Hypothalamus (tissue), 51 donors: ENCODE results near the gene ANK3.

Experiments used
- DNase-seq, 51 donors: peaks; one replicate each; lab custom pipeline; 2025; lab: John Stamatoyannopoulos, UW

The ANK3 gene

DNA sequence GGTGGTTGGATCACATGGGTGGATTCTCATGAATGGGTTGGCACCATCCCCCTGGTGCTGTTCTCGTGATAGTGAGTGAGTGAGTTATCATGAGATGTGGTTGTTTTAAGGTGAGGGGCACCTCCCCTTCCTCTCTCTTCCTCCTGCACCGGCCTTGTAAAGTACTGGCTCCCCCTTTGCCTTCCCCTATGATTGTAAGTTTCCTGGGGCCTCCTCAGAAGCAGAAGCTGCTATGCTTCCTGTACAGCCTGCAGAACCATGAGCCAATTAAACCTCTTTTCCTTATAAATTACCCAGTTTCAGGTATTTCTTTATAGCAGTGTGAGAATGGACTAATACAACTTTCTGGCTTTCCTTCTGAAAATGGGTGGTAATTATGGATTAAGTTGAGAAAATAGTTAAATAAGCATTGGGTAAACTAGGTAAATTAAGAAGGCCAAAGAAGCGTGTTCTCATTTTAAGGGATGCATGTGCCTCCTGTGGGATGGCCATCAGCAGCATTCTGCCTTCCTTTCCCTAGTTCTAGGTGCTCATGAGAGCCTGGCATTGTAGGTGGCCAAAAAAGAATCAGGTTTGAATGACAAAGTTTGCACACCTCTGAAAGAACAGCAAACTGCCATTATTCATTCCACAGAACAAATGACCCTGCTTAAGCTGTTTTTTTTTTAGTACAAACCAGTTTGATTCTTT is 242.0 kb downstream of the ANK3 start:
- DNase-seq = no peak

DNA sequence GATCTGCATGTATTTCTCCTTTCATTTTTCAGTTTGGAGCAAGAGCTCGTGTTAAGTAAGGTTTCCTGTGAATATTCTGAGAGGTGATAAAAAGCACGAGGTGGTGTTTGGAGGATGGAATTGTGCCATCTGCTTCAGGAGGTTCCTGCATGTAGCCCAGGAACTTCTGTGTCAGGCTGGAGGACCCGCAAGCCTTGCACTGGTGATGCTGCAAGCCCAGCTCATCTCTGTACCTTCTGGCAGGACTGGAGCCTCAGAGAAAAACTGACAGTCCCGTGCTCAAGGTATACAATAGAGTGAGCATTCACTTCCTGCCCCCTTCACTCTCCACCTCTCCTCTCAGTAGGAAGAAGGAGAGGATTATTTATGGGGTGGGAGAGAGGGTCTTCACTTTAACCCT is 242.7 kb downstream of the ANK3 start:
- DNase-seq = no peak

DNA sequence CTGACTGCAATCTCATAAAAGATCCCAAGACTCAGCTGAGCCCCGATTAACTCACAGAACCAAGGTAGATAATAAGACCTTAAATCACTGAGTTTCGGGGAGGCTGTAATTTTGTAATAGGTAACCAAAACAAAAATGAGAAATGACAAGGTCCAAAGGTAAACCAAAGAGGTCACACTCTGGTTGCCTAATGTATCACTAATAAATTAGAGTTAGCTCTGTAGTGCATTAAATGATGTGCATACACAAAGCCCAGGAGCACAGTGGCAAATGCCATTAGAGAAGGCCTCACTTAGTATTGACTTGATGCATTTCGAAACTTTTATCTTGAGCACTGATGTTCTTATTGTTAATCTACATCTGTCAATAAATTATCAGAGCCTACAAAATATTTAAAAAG is 245.6 kb downstream of the ANK3 start:
- no peak for DNase-seq

DNA sequence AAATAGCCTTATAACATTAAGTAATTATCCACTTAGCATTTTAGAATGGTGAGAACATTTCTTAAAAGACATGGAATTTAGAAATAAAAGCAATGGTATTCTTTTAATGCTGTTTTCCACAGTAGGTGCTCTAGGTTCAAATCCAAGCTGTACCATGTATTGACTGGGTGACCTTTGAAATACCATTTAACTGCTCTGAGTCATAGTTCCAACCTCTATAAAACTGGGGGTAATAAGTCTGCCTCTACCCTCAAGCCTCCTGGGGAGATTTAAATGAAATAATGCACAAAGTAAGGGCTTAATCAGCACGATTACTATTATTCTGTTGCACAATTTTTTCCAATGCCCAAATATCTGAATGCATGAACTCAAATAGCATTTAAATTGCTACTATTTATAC is 246.9 kb downstream of the ANK3 start:
- no peak for DNase-seq

DNA sequence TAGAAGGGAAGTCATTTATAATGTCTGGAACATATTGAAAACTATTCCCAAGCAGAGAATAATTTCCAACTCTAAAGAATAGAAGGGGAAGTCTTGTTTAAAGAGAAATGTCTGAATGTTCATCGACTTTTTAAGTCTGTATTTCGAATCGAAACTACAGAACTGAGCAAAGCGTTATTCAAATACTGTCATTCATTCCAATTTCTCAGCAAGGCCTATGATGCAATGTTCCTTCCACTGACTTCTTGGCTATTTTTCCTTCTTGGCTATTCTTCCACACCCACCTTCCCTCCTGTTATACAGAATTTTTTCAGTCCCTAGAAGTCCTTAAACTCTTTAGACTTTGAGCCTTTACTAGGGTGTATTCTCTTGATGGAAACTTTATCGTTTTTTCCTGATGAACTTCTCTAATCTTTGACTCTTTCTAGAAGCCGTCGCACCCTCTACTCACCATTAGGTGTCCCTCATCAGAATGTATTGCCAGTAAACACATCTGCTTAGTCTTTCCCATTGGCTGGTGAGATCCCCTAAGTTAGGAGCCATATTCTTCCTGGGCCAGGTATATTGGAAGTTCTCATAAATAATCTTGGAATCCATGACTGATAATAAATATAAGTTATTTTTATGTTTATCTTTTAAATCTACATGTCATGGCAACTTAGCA is 247.6 kb downstream of the ANK3 start:
- DNase-seq = no peak

DNA sequence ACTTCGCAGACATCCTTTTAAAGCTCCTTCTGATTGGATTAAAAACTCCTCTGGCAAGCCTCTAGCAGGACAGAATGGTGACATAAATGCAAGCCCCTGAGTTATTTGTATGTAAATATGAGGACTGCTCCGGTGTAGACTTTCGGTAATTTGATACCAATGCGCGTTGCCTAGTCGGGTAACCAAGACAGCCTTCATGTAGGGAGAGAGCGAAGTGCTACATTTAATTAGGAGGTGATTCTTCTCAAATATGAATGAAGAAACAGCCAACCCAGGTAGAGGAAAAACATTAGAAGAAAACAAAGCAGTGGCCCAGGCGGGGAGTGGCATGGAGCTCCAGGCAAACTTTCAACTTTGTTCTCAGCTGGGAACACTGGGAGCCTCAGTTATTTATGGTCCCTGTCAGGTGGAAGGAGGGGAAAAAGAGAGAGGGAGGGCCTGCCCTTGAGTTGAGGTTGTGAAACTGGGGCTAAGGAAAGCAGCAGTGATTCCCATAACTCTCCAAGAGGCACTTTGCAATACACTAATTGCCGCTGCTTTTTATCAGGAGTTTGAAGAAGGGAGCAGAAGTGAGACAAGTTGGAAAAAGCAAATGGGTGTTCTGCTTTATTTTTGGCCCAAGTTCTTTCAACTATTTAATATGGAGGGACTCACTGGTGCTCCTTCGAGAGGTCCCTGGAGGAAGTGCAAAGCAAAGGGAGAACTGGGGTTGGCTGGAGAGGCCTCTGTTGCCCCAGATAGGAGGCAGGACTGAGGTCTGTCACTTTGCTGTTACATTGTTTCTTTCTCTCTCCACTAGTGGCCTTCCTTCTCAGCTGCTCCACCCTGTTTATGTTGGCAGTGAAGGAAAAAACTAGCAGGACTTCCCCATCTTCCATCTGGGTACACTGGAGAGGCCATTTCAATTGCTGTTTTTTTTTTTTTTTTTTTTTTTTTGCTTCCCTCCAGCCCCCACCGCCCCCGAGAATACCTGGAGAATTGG is 248.7 kb downstream of the ANK3 start:
- DNase-seq = no peak

DNA sequence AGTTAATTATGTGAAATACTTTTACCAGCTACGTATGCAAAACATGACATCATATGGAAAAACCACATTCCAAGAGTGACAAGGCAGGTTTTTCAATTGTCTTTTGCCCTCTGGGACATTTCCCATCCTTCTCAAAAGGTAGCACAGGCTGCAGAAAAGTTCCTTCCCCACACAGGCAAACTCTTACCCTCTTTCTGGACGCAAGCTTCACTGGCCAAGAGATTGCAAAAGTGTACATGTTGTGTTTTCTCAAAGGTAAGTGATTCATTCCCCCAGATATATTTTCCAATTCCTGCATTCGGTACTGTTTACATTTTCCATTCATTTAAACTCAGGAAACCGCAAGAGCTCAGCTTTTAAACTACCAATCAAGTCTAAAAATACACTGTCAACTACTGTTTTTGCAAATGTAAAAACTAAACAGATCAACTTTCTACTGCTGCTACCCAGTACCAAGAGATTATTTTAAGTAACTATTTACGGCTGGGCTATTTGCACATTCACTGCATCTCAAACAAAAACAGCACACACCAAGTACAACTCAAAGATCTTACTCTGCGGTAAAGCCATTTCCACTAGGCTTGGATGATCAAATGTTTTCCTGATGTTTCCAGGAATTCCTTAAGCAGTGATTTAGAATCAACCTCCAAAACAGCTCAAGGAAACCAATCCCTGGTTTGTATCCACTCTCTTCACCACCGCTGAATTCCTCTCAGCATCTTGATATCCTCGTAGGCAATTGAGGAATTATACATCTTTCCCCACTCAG is 249.7 kb downstream of the ANK3 start:
- DNase-seq = no peak

DNA sequence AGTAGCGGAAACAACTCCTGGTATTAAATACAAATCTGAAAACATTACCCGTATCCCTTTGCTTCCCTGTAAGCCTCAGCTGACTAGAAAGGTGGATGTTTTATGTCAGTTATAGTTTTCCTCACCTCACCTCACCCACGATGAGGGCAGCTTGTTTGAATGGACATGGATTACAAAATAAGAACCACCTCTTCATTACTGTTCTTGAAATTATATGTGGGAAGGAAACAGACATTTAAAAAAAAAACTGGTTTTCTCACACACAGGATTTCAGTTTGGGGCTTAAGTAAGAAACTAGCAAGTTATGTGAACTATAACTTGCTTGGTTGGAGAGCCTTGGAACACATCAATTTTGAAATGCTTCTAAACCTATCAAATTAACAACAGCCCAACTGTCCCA is 250.4 kb downstream of the ANK3 start:
- no peak for DNase-seq

DNA sequence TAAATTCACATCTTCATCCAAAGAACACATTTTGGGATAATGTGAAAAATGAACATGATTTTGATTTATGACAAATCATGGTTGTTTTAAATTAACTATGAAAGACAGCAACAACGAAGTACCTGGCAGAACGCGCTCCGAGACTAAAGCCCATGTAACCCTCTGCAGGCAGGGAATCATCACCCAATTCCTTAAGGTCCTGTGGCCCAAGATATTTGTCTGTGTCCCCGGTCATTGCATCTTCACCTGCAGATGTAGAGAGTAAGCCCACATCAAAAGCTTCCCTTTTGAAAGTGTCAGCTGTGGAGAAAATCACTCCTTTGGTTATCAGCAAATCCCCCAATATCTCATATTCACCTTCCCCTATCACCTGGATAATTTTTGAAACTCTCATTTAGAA is 250.8 kb downstream of the ANK3 start:
- no peak for DNase-seq

DNA sequence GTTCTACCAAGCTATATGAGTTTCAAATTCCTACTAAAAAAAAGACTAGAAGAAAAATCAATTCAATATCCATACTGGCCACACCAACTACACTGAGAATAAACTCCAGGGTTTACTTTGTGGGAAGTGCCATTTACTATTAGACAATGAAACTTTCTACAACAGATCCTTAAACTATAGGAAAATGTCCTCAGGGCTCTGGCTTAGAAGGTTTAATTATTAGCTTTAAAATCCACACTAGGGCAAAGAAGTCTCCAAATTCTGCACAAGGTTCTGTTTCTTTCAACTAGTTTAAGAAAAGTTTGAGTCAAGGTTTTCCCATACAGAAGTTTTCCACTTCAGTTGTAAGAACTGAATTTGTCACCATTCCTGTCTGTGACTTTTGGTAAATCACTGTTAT is 251.6 kb downstream of the ANK3 start:
- DNase-seq = no peak

DNA sequence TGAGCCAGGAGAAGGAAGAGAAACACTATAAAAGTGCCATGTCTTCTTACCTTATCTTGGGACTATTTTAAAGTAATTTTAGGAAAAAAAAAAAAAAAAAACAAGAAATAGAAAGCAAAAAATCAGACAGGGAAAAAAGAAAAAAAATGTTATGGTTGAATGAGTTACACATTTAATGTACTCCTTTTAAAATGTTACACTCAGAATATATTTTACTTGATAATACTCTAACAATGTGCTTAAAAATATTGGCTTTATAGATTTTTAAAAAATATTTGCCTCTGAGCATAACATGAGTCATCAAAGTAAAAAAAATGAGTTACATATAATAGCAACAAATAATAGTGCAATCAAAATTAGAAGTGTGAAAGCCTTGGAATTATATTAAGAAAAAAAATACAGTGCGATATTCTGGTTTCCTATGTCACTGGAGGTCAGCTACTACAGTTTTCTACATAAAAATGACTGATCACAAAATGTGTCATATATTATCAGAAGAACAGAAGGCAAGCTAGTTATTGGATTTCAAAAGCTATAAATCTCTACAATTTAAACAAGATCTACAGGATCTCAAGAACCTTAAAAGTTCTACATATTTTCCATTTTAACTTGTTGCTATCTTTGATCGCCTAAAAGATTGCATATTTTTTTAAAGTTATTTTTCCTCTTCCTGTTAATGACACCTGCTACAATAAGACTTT is 252.2 kb downstream of the ANK3 start:
- DNase-seq = no peak

DNA sequence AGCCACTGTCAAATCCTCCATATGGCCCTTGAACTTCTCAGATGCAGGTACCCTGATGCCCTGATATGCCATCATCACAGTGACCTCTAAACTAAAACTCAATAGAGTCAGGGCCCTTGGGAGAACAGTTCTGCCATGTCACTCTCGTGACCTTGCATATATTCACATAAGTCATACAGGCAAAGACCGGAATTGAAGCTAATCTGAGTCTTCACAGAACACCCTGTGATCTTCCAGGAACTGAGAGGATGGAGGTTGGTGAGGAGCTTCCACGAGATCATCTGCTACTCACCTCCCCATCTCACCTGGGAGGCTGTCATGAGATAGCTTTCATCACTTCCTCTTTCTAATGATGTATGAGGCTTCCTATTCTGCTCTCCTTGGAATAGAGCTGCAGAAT is 254.7 kb downstream of the ANK3 start:
- DNase-seq = no peak

DNA sequence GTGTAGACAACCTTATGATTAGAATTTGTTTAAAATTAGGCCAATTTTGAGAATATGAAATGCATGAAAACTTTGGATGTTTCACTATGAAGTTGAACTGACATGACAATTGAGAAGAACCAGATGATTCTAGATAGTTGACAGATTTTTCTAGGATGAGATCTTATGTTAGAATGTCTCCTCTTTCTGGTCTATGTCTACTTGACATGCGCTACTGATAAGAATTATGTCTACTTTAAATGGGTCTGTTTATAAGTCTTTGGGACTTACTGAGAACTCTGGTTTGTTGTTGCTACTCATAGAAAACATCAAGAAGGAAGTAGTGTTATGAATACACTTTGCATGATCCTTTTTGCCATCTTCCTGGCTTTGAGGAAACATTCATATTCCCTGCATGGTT is 255.1 kb downstream of the ANK3 start:
- no peak for DNase-seq

DNA sequence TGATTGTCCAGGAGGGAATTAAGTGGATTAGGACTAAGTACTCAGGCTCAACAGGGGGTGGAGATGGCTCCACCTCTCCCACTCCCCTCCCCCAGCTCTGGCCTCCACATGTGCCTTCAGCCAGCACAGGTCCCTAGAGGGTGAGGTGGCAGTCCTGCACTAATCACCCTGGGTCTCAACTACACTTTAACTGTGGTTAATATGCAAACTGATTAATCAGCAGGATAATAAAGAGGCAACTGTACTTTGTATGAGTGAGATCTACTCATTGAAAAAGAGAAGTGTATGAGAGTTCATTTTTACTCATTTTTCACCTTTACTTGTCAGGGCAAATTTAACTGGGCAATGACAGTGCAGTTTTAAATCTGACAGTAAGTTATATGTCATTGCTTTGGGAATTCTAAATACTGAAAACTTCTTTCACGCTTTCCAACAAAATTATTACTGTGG is 259.5 kb downstream of the ANK3 start:
- DNase-seq = no peak

DNA sequence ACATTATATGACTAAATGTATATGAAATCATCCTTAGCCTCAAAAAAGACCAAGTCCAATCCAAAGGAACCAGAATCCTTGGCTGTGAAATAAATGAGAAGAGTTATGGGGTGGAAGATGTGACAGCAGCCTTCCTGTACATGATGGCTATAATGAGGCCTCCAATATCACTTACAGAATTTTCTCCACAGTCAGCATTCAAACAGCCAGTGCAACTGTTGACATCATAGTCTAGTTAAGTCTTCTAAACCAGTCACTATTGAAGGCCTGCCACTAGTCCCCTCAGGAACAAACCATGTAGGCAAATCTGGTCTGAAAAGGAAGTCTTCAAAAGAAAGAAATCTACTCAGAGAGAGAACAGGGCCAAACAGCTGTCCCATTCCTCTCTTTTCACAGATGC is 263.8 kb downstream of the ANK3 start:
- DNase-seq = no peak

DNA sequence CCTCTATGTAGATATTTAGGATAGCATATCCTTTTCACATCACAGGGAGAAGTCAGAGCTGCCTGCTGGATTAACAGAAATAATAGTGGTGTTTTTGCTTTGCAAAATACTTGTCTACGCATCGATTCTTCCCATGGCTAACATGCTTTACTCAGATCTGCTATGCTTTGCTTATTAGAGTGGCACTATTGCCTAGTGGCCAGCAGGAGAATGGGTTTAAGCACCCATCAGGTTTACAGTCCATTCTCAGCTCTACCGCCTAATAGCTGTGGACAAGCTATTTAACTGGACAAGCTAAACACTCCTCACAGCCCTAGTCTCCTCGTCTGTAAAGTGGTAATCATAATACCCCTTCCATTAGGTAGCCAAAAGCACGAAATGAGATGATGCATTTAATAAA is 265.1 kb downstream of the ANK3 start:
- DNase-seq = no peak

DNA sequence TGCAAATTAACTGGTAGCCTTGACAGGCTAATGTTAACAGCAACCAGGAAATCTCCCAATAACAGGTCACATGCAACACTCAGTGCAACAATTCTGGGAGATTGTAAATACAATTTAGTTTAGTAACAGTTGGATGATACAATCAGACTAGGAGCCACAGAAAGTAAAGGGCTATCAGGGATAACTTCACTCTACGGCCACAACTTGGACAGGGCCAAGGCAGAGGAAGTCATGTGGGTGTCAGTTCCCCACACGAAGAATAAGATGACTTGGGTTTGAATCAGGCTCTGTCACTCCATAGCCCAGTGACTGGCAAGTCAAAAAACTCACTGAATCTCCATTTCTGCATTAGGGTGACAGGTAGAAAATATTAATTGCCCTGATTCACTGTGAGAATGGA is 266.0 kb downstream of the ANK3 start:
- no peak for DNase-seq

DNA sequence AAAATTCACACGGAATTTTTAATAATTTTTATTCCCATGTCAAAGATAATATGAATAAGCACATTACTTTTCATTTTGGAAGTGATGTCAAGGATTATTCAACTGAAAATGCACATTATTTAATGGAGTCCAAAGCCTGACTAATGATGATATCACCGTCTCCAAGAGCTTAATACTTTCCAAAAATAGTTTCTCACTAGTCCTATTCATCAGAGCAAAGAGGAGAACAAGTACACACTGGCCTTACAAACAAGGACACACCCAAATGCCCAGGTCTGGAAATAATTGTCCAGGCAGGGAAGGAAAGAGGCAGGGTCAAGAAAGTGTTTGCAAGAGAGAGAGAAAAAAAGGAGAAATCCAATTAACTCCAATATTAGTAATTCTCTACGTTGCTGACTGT is 266.5 kb downstream of the ANK3 start:
- DNase-seq = no peak

DNA sequence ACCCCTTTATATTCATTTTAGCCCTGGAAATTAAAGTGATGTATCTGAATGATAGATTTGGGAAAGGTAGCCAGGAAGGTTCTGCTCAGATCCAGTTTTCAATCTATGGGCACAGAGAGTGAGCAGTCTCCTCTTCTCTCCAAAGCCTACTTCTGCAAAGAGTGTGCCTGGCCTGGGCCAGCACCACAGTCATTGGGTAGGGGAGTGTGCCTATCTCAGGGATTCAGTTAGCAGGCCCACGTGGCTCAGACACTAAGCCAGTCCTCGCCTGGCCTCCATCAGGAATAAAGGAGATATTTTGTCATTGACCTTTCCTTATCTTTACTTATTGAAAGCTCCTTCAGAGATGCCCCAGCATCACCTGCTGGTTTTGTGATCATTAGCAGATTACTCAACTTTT is 267.5 kb downstream of the ANK3 start:
- no peak for DNase-seq
